ENCODE measurements around the gene HSPB1.
"Not testable (repeated sequence)": the region's sequence is repeated elsewhere in the genome, so short reads cannot be mapped to it uniquely, and the experiment has no call there.

Gene HSPB1

GRCh38 chr7:76304888-76305375 lies 2.5 kb downstream of the HSPB1 start:
- Histone ChIP-seq H3K9me3 (ENCODE audit: insufficient read depth, low read depth, low read length) (no peaks in the 10 kb centered on the region), H4K20me1 (ENCODE audit: insufficient read depth, low read length, poor library complexity, severe bottlenecking) (no peaks in the 10 kb centered on the region), H3K27me3 (ENCODE audit: insufficient read depth, low read length, poor library complexity, severe bottlenecking) (no peaks in the 10 kb centered on the region), H3F3A (ENCODE audit: low read depth) (no peaks in the 10 kb centered on the region), H3K4me3 (ENCODE audit: low read length, poor library complexity, severe bottlenecking) (peak overlapping the region; percentile 75), H3K4me1 (ENCODE audit: insufficient read depth, low read length, poor library complexity, severe bottlenecking) (peaks cover 15% of the 10 kb centered on the region), H3K9ac (ENCODE audit: low read depth, low read length, poor library complexity, severe bottlenecking) (no peak overlapping the region), H3K79me2 (ENCODE audit: insufficient read depth, low read length) (peaks cover 15% of the 10 kb centered on the region; the same call in 1 of the 2 replicates), H3K9me2 (replicated peaks; ENCODE audit: low read depth, low read length) (no peaks in the 10 kb centered on the region), H2AFZ (ENCODE audit: low read length) (no peak overlapping the region), H3K36me3 (ENCODE audit: insufficient read depth, low read length) (no peaks in the 10 kb centered on the region), H3K4me2 (ENCODE audit: low read depth, low read length, poor library complexity, severe bottlenecking) (peak overlapping the region; percentile 81)
- TF ChIP-seq CTCF (conservative IDR thresholded peaks at IDR 0.05; ENCODE audit: low read length) (no peak), EZH2phosphoT487 (IDR thresholded peaks at IDR 0.05; ENCODE audit: borderline replicate concordance) (no peak)

GRCh38 chr7:76308874-76309273 lies 6.4 kb downstream of the HSPB1 start:
- H3K36me3 ChIP-seq (ENCODE audit: insufficient read depth, low read length); H3K79me2 ChIP-seq (ENCODE audit: insufficient read depth, low read length); H3K4me3 ChIP-seq (ENCODE audit: low read length, poor library complexity, severe bottlenecking); H3K27me3 ChIP-seq (ENCODE audit: insufficient read depth, low read length, poor library complexity, severe bottlenecking); H2AFZ ChIP-seq (ENCODE audit: low read length); H3K4me2 ChIP-seq (ENCODE audit: low read depth, low read length, poor library complexity, severe bottlenecking); H4K20me1 ChIP-seq (ENCODE audit: insufficient read depth, low read length, poor library complexity, severe bottlenecking); H3F3A ChIP-seq (ENCODE audit: low read depth); H3K9ac ChIP-seq (ENCODE audit: low read depth, low read length, poor library complexity, severe bottlenecking); H3K9me2 ChIP-seq (replicated peaks; ENCODE audit: low read depth, low read length); H3K9me3 ChIP-seq (ENCODE audit: insufficient read depth, low read depth, low read length); H3K4me1 ChIP-seq (ENCODE audit: insufficient read depth, low read length, poor library complexity, severe bottlenecking): not testable (repeated sequence)

GRCh38 chr7:76309341-76310101 lies 7.0 kb downstream of the HSPB1 start:
- H3K4me2 ChIP-seq (ENCODE audit: low read depth, low read length, poor library complexity, severe bottlenecking); H3K36me3 ChIP-seq (ENCODE audit: insufficient read depth, low read length); H3K4me3 ChIP-seq (ENCODE audit: low read length, poor library complexity, severe bottlenecking); H3F3A ChIP-seq (ENCODE audit: low read depth); H3K9ac ChIP-seq (ENCODE audit: low read depth, low read length, poor library complexity, severe bottlenecking); H3K79me2 ChIP-seq (ENCODE audit: insufficient read depth, low read length); H3K27me3 ChIP-seq (ENCODE audit: insufficient read depth, low read length, poor library complexity, severe bottlenecking); H4K20me1 ChIP-seq (ENCODE audit: insufficient read depth, low read length, poor library complexity, severe bottlenecking); H3K9me2 ChIP-seq (replicated peaks; ENCODE audit: low read depth, low read length); H2AFZ ChIP-seq (ENCODE audit: low read length); H3K9me3 ChIP-seq (ENCODE audit: insufficient read depth, low read depth, low read length); H3K4me1 ChIP-seq (ENCODE audit: insufficient read depth, low read length, poor library complexity, severe bottlenecking): not testable (repeated sequence)

GRCh38 chr7:76310102-76310957 lies 7.9 kb downstream of the HSPB1 start:
- no peak overlapping the region for H2AFZ ChIP-seq (ENCODE audit: low read length)
- H3K9ac ChIP-seq (ENCODE audit: low read depth, low read length, poor library complexity, severe bottlenecking): no peak overlapping the region
- no peaks in the 10 kb centered on the region for H3K36me3 ChIP-seq (ENCODE audit: insufficient read depth, low read length)
- no peaks in the 10 kb centered on the region for H3F3A ChIP-seq (ENCODE audit: low read depth)
- H3K79me2 ChIP-seq (ENCODE audit: insufficient read depth, low read length): no peaks in the 10 kb centered on the region
- no peak for TF ChIP-seq CTCF (conservative IDR thresholded peaks at IDR 0.05; ENCODE audit: low read length)
- no peak for TF ChIP-seq EZH2phosphoT487 (IDR thresholded peaks at IDR 0.05; ENCODE audit: borderline replicate concordance)
- H3K9me2 ChIP-seq (replicated peaks; ENCODE audit: low read depth, low read length): no peaks in the 10 kb centered on the region
- peaks cover 4% of the 10 kb centered on the region for H3K4me1 ChIP-seq (ENCODE audit: insufficient read depth, low read length, poor library complexity, severe bottlenecking)
- H3K9me3 ChIP-seq (ENCODE audit: insufficient read depth, low read depth, low read length): no peaks in the 10 kb centered on the region
- no peaks in the 10 kb centered on the region for H3K27me3 ChIP-seq (ENCODE audit: insufficient read depth, low read length, poor library complexity, severe bottlenecking)
- H3K4me3 ChIP-seq (ENCODE audit: low read length, poor library complexity, severe bottlenecking): no peak overlapping the region
- H4K20me1 ChIP-seq (ENCODE audit: insufficient read depth, low read length, poor library complexity, severe bottlenecking): no peaks in the 10 kb centered on the region
- H3K4me2 ChIP-seq (ENCODE audit: low read depth, low read length, poor library complexity, severe bottlenecking): no peak overlapping the region

GRCh38 chr7:76311838-76312237 lies 9.4 kb downstream of the HSPB1 start:
- H3K36me3 ChIP-seq (ENCODE audit: insufficient read depth, low read length); H3K79me2 ChIP-seq (ENCODE audit: insufficient read depth, low read length); H3K9me3 ChIP-seq (ENCODE audit: insufficient read depth, low read depth, low read length); H4K20me1 ChIP-seq (ENCODE audit: insufficient read depth, low read length, poor library complexity, severe bottlenecking); H2AFZ ChIP-seq (ENCODE audit: low read length); H3K4me1 ChIP-seq (ENCODE audit: insufficient read depth, low read length, poor library complexity, severe bottlenecking); H3K4me3 ChIP-seq (ENCODE audit: low read length, poor library complexity, severe bottlenecking); H3K9ac ChIP-seq (ENCODE audit: low read depth, low read length, poor library complexity, severe bottlenecking); H3F3A ChIP-seq (ENCODE audit: low read depth); H3K4me2 ChIP-seq (ENCODE audit: low read depth, low read length, poor library complexity, severe bottlenecking); H3K9me2 ChIP-seq (replicated peaks; ENCODE audit: low read depth, low read length); H3K27me3 ChIP-seq (ENCODE audit: insufficient read depth, low read length, poor library complexity, severe bottlenecking): not testable (repeated sequence)

All from Loucy (cell line).